Measurements from ENCODE around the gene GAS2L1. TPM values are rescaled to one million over a fixed set of nuclear protein-coding genes. Genes with fewer than 3 reads are reported as not detected.

The GAS2L1 gene
- total and polyA plus RNA-seq, 3 experiments from 2014 or later = 0.58 to 0.71 (median 0.61) TPM

DNA sequence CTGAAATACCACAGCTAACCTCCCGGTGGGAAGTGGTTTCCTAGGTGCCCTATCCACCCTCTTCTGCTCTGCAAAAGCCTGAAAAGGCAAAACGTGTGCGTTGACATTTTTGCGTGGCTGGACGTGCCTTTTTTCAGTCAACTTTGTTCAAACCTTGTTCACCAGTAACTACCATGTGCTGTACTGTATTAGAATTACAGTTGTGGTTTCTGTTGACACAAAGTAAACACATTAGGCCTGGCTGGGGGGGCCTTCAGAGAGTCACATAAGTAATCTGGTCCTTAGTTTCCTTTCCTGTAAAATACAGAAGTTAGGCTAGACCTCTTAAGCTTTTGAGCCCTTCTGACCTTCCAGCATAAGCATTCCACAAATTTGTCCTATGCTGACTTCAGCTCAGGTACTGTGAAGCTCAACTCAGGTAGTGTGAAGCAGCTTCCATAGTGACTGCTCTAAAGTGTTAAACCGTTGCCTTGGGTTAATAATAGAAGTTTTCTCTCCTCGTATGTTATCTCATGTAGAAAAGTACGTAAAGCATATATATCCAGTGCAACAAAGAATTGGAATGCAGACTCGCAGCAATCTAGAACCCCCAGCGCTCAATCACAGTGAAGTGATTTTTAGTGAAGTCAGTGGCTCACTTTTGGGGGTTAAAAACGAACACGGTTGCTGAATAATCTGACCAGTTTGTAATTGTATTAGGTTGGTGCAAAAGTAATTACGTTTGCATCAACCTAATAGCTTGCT is 36.5 kb upstream of the GAS2L1 start:
- peaks cover 68% of the 10 kb centered on the region for H3K4me1 ChIP-seq (ENCODE audit: insufficient read depth, low read length)
- no peak for DNase-seq

GRCh38 chr22:29270475-29271271 is 35.8 kb upstream of the GAS2L1 start:
- Mint-ChIP-seq H3K27me3 (peaks cover 0 to 2% of the 10 kb centered on the region in 2 donors), H3K27ac (peak overlapping the region in 7 of 8 donors; percentile 27 to 100 (median 94)), H3K4me3 (peak overlapping the region; percentile 91 to 100 (median 97)), H3K4me1 (peaks cover 82 to 88% (median 83%) of the 10 kb centered on the region in 3 donors), H3K9me3 (no peaks in the 10 kb centered on the region), H3K36me3 (peaks cover 0 to 73% (median 11%) of the 10 kb centered on the region in 3 donors)
- Histone ChIP-seq H3K9me3 (ENCODE audit: low read length) (no peaks in the 10 kb centered on the region), H3K27me3 (ENCODE audit: insufficient read depth, low read length, poor library complexity, severe bottlenecking) (no peaks in the 10 kb centered on the region), H3K4me1 (ENCODE audit: insufficient read depth, low read length) (peaks cover 73% of the 10 kb centered on the region), H3K36me3 (ENCODE audit: insufficient read depth, low read length) (peaks cover 31% of the 10 kb centered on the region), H3K27ac (ENCODE audit: low read depth, low read length) (no peak overlapping the region), H3K4me3 (ENCODE audit: low read length) (peak overlapping the region; percentile 100)
- DNase-seq = no peak
- ChIA-PET CTCF (no interaction called here), POLR2A (no interaction called here)

More for the DNA sequence above, 36.5 kb upstream of the GAS2L1 start:
- ChIA-PET CTCF (no interaction called here), POLR2A (no interaction called here)
- Mint-ChIP-seq H3K27ac (peak overlapping the region; percentile 63 to 100 (median 94)), H3K4me3 (peak overlapping the region; percentile 91 to 100 (median 97)), H3K27me3 (peaks cover 0 to 2% of the 10 kb centered on the region in 2 donors), H3K4me1 (peaks cover 75 to 80% (median 76%) of the 10 kb centered on the region in 3 donors), H3K9me3 (no peaks in the 10 kb centered on the region), H3K36me3 (peaks cover 0 to 65% (median 8%) of the 10 kb centered on the region in 3 donors)
- Histone ChIP-seq H3K36me3 (ENCODE audit: insufficient read depth, low read length) (peaks cover 23% of the 10 kb centered on the region), H3K27me3 (ENCODE audit: insufficient read depth, low read length, poor library complexity, severe bottlenecking) (no peaks in the 10 kb centered on the region), H3K27ac (ENCODE audit: low read depth, low read length) (peak overlapping the region; percentile 99), H3K4me3 (ENCODE audit: low read length) (peak overlapping the region; percentile 100), H3K9me3 (ENCODE audit: low read length) (no peaks in the 10 kb centered on the region)

- DNase-seq = no peak
- H3K4me1 ChIP-seq (ENCODE audit: insufficient read depth, low read length) = peaks cover 69% of the 10 kb centered on the region
- POLR2A ChIA-PET = no interaction called here
- Mint-ChIP-seq H3K36me3 (peaks cover 0 to 89% (median 13%) of the 10 kb centered on the region in 3 donors), H3K9me3 (no peaks in the 10 kb centered on the region), H3K4me1 (peaks cover 86 to 91% (median 88%) of the 10 kb centered on the region in 3 donors), H3K27ac (peak overlapping the region in 2 of 8 donors; percentile 42 to 76), H3K27me3 (peaks cover 0 to 2% of the 10 kb centered on the region in 2 donors), H3K4me3 (peak overlapping the region in 6 of 7 donors; percentile 23 to 99 (median 84))
- H3K27me3 ChIP-seq (ENCODE audit: insufficient read depth, low read length, poor library complexity, severe bottlenecking) = no peaks in the 10 kb centered on the region
- no peaks in the 10 kb centered on the region for H3K9me3 ChIP-seq (ENCODE audit: low read length)
- CTCF ChIA-PET = interaction anchor here (0.9 kb wide), 1 partner anchor 21 kb away, joined by 3 read pairs; no protein-coding TSS in a partner anchor
- H3K36me3 ChIP-seq (ENCODE audit: insufficient read depth, low read length) = peaks cover 45% of the 10 kb centered on the region
- H3K27ac ChIP-seq (ENCODE audit: low read depth, low read length) = no peak overlapping the region
- H3K4me3 ChIP-seq (ENCODE audit: low read length) = no peak overlapping the region
Observed at GRCh38 chr22:29272624-29273023, 33.8 kb upstream of the GAS2L1 start.

DNA sequence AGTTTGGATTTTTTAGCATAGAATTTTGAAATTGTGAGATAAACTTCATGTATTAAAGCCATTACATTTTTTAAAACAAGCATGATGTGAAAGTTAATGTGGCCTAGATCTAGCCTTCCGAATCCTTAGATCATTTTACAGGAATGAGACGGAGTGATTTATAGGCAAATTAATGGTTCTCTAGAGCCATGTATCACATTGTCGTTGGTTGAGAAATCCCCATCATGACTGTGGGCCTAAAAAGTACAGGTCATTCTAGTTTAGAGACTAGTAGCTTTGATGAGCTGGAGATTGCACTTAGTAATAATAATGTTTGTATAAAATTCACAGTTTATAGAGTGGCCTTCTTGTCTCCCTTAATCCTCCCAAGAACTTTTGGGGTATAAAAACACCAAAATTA is 31.3 kb upstream of the GAS2L1 start:
- Mint-ChIP-seq H3K4me1 (peaks cover 80 to 94% (median 93%) of the 10 kb centered on the region in 3 donors), H3K4me3 (no peak overlapping the region), H3K9me3 (no peaks in the 10 kb centered on the region), H3K27ac (peak overlapping the region in 1 of 8 donors; percentile 71), H3K27me3 (no peaks in the 10 kb centered on the region), H3K36me3 (peaks cover 4 to 94% (median 22%) of the 10 kb centered on the region in 3 donors)
- peaks cover 66% of the 10 kb centered on the region for H3K36me3 ChIP-seq (ENCODE audit: insufficient read depth, low read length)
- DNase-seq = no peak
- no peaks in the 10 kb centered on the region for H3K27me3 ChIP-seq (ENCODE audit: insufficient read depth, low read length, poor library complexity, severe bottlenecking)
- H3K4me3 ChIP-seq (ENCODE audit: low read length) = no peak overlapping the region
- peaks cover 60% of the 10 kb centered on the region for H3K4me1 ChIP-seq (ENCODE audit: insufficient read depth, low read length)
- CTCF ChIA-PET = interaction anchor here (1.2 kb wide), 1 partner anchor 30 kb away, joined by 3 read pairs; no protein-coding TSS in a partner anchor
- no peaks in the 10 kb centered on the region for H3K9me3 ChIP-seq (ENCODE audit: low read length)
- no peak overlapping the region for H3K27ac ChIP-seq (ENCODE audit: low read depth, low read length)
- POLR2A ChIA-PET = no interaction called here

- H3K36me3 ChIP-seq (ENCODE audit: insufficient read depth, low read length) = peaks cover 69% of the 10 kb centered on the region
- H3K27ac ChIP-seq (ENCODE audit: low read depth, low read length) = no peak overlapping the region
- H3K4me1 Mint-ChIP-seq = peaks cover 75 to 89% (median 88%) of the 10 kb centered on the region in 3 donors
- no peaks in the 10 kb centered on the region for H3K9me3 ChIP-seq (ENCODE audit: low read length)
- no peaks in the 10 kb centered on the region for H3K27me3 ChIP-seq (ENCODE audit: insufficient read depth, low read length, poor library complexity, severe bottlenecking)
- CTCF ChIA-PET = no interaction called here
- POLR2A ChIA-PET = interaction anchor here (0.7 kb wide), 1 partner anchor 15 kb away, joined by 3 read pairs; no protein-coding TSS in a partner anchor
- peak overlapping the region in 5 of 8 donors; percentile 3 to 80 (median 58) for H3K27ac Mint-ChIP-seq
- DNase-seq = no peak
- no peaks in the 10 kb centered on the region for H3K27me3 Mint-ChIP-seq
- no peak overlapping the region for H3K4me3 ChIP-seq (ENCODE audit: low read length)
- no peaks in the 10 kb centered on the region for H3K9me3 Mint-ChIP-seq
- peak overlapping the region in 3 of 7 donors; percentile 41 to 49 (median 45) for H3K4me3 Mint-ChIP-seq
- H3K36me3 Mint-ChIP-seq = peaks cover 4 to 93% (median 22%) of the 10 kb centered on the region in 3 donors
- H3K4me1 ChIP-seq (ENCODE audit: insufficient read depth, low read length) = peaks cover 51% of the 10 kb centered on the region
Observed at GRCh38 chr22:29275819-29276565, 30.5 kb upstream of the GAS2L1 start.

DNA sequence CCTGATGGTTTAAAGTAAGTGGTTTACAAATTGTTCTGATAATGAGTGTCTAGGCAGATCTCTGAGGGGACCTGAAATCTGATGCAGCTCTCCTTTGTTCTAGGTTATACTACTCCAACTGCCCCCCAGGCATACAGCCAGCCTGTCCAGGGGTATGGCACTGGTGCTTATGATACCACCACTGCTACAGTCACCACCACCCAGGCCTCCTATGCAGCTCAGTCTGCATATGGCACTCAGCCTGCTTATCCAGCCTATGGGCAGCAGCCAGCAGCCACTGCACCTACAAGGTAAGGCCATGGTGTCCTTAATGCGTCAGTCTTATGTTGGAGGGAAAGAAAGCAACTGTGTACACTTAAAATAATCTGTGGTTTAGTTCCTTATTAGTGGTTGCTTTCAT is 28.5 kb upstream of the GAS2L1 start:
- no peaks in the 10 kb centered on the region for H3K9me3 Mint-ChIP-seq
- no peak overlapping the region for H3K4me3 Mint-ChIP-seq
- H3K4me1 ChIP-seq (ENCODE audit: insufficient read depth, low read length) = peaks cover 33% of the 10 kb centered on the region
- H3K4me3 ChIP-seq (ENCODE audit: low read length) = no peak overlapping the region
- peaks cover 60 to 78% (median 76%) of the 10 kb centered on the region in 3 donors for H3K4me1 Mint-ChIP-seq
- no peaks in the 10 kb centered on the region for H3K27me3 ChIP-seq (ENCODE audit: insufficient read depth, low read length, poor library complexity, severe bottlenecking)
- H3K27ac ChIP-seq (ENCODE audit: low read depth, low read length) = no peak overlapping the region
- peaks cover 73% of the 10 kb centered on the region for H3K36me3 ChIP-seq (ENCODE audit: insufficient read depth, low read length)
- ChIA-PET POLR2A (no interaction called here), CTCF (no interaction called here)
- H3K27ac Mint-ChIP-seq = peak overlapping the region in 5 of 8 donors; percentile 2 to 62 (median 17)
- peaks cover 4 to 96% (median 26%) of the 10 kb centered on the region in 3 donors for H3K36me3 Mint-ChIP-seq
- no peak for DNase-seq
- H3K9me3 ChIP-seq (ENCODE audit: low read length) = no peaks in the 10 kb centered on the region
- H3K27me3 Mint-ChIP-seq = no peaks in the 10 kb centered on the region

- Histone ChIP-seq H3K27me3 (ENCODE audit: insufficient read depth, low read length, poor library complexity, severe bottlenecking) (no peaks in the 10 kb centered on the region), H3K4me1 (ENCODE audit: insufficient read depth, low read length) (no peaks in the 10 kb centered on the region), H3K36me3 (ENCODE audit: insufficient read depth, low read length) (peaks cover 74% of the 10 kb centered on the region), H3K9me3 (ENCODE audit: low read length) (no peaks in the 10 kb centered on the region), H3K27ac (ENCODE audit: low read depth, low read length) (no peak overlapping the region), H3K4me3 (ENCODE audit: low read length) (no peak overlapping the region)
- Mint-ChIP-seq H3K9me3 (no peaks in the 10 kb centered on the region), H3K36me3 (peaks cover 18 to 95% (median 34%) of the 10 kb centered on the region in 3 donors), H3K27ac (peak overlapping the region in 1 of 8 donors; percentile 2), H3K27me3 (peaks cover 0 to 2% of the 10 kb centered on the region in 2 donors), H3K4me3 (peak overlapping the region in 1 of 7 donors; percentile 23), H3K4me1 (peaks cover 23 to 50% (median 45%) of the 10 kb centered on the region in 3 donors)
- CTCF ChIA-PET = no interaction called here
- DNase-seq = no peak
- POLR2A ChIA-PET = no interaction called here
Observed at GRCh38 chr22:29284196-29284595, 22.3 kb upstream of the GAS2L1 start.
